Tibial artery (tissue), 4 donors: ENCODE results near the gene TMTC2.
"Not testable (repeated sequence)": the region's sequence is repeated elsewhere in the genome, so short reads cannot be mapped to it uniquely, and the experiment has no call there.

Experiments
- DNase-seq, 2 donors: peaks; one replicate each; pipeline ENCODE4 v3.0.0-alpha.2; 2019
- H3K27ac ChIP-seq, 2 donors: fragments of 200-600 bp; sonication (generic) in 1 of 2; 1 replicate in 1 of 2; 2 replicates in 1 of 2; pipeline ENCODE4 v1.5.1; 2018 to 2019; ENCODE audit warnings: mild to moderate bottlenecking in 1 of 2
- H3K27me3 ChIP-seq, 2 donors: fragments of 200-600 bp; sonication (generic) in 1 of 2; one replicate each; pipeline versions ENCODE4 v1.5.1 to v1.6.0; 2016 to 2019
- H3K36me3 ChIP-seq, 3 donors: fragments of 200-600 bp; sonication (generic) in 2 of 3; one replicate each; pipeline ENCODE4 v1.5.1; 2016 to 2019; ENCODE audit warnings: mild to moderate bottlenecking in 2 of 3
- H3K4me1 ChIP-seq, 4 donors: fragments of 200-600 bp; sonication (generic) in 2 of 4; 1 replicate in 3 of 4; 2 replicates in 1 of 4; pipeline ENCODE4 v1.5.1; 2016 to 2019
- H3K4me3 ChIP-seq, 2 donors: fragments of 200-600 bp; sonication (generic) in 1 of 2; 1 replicate in 1 of 2; 2 replicates in 1 of 2; pipeline ENCODE4 v1.5.1; 2018 to 2019; ENCODE audit warnings: mild to moderate bottlenecking in 2 of 2
- H3K9me3 ChIP-seq, 3 donors: fragments of 200-600 bp; sonication (generic) in 1 of 3; one replicate each; pipeline ENCODE4 v1.5.1; 2016 to 2019
- CTCF ChIP-seq, 2 experiments: fragments of 200-600 bp in 1 of 2; fragments of 450-650 bp in 1 of 2; IDR thresholded peaks; one replicate each; pipeline ENCODE4 v1.5.1; 2017 to 2019; ENCODE audit warnings: antibody characterized with exemption in 2 of 2, mild to moderate bottlenecking in 1 of 2, moderate library complexity in 1 of 2
- intact Hi-C: fragments of 100-400 bp; cut with DNase I; formaldehyde crosslinking; loops from one replicate; pipeline ENCODE4 v1.15.0; 2023; ENCODE audit warnings: low total_unique reads

Gene TMTC2

GRCh38 chr12:82758749-82759330, 72.1 kb downstream of the TMTC2 start:
- no peak for DNase-seq
- intact Hi-C loops: no loop called here

GRCh38 chr12:82760423-82760822, 73.7 kb downstream of the TMTC2 start:
- no peaks in the 10 kb centered on the region for H3K27me3 ChIP-seq
- H3K27ac ChIP-seq: no peak overlapping the region
- no peaks in the 10 kb centered on the region for H3K9me3 ChIP-seq
- H3K36me3 ChIP-seq: no peaks in the 10 kb centered on the region
- intact Hi-C loops: no loop called here
- no peak overlapping the region for H3K4me3 ChIP-seq
- no peak for TF ChIP-seq CTCF (IDR thresholded peaks at IDR 0.05)
- no peak for DNase-seq
- H3K4me1 ChIP-seq: no peaks in the 10 kb centered on the region

More at GRCh38 chr12:82758749-82759330, 72.1 kb downstream of the TMTC2 start:
- TF ChIP-seq CTCF (IDR thresholded peaks at IDR 0.05): no peak
- Histone ChIP-seq H3K36me3 (no peaks in the 10 kb centered on the region), H3K4me1 (no peaks in the 10 kb centered on the region), H3K27me3 (no peaks in the 10 kb centered on the region), H3K4me3 (no peak overlapping the region), H3K9me3 (no peaks in the 10 kb centered on the region), H3K27ac (no peak overlapping the region)

GRCh38 chr12:82765206-82765605, 78.5 kb downstream of the TMTC2 start:
- H3K36me3 ChIP-seq, H3K4me3 ChIP-seq, H3K4me1 ChIP-seq, DNase-seq, H3K27ac ChIP-seq, H3K27me3 ChIP-seq, H3K9me3 ChIP-seq, intact Hi-C loops: not testable (repeated sequence)

- no peak for DNase-seq
- no peaks in the 10 kb centered on the region for H3K4me1 ChIP-seq
- H3K36me3 ChIP-seq: no peaks in the 10 kb centered on the region
- intact Hi-C loops: no loop called here
- H3K9me3 ChIP-seq: no peaks in the 10 kb centered on the region
- H3K27ac ChIP-seq: no peak overlapping the region
- H3K4me3 ChIP-seq: no peak overlapping the region
- TF ChIP-seq CTCF (IDR thresholded peaks at IDR 0.05): no peak
- no peaks in the 10 kb centered on the region for H3K27me3 ChIP-seq
Measured at GRCh38 chr12:82765971-82766705, 79.4 kb downstream of the TMTC2 start.

GRCh38 chr12:82774666-82775065, 88.0 kb downstream of the TMTC2 start:
- Histone ChIP-seq H3K36me3 (no peaks in the 10 kb centered on the region), H3K9me3 (no peaks in the 10 kb centered on the region), H3K27ac (no peak overlapping the region), H3K4me1 (no peaks in the 10 kb centered on the region), H3K4me3 (no peak overlapping the region), H3K27me3 (no peaks in the 10 kb centered on the region)
- intact Hi-C loops: no loop called here
- no peak for DNase-seq
- no peak for TF ChIP-seq CTCF (IDR thresholded peaks at IDR 0.05)

- H3K4me3 ChIP-seq: no peak overlapping the region
- H3K27me3 ChIP-seq: no peaks in the 10 kb centered on the region
- no peaks in the 10 kb centered on the region for H3K36me3 ChIP-seq
- no peaks in the 10 kb centered on the region for H3K4me1 ChIP-seq
- TF ChIP-seq CTCF (IDR thresholded peaks at IDR 0.05): no peak
- intact Hi-C loops: no loop called here
- DNase-seq: no peak
- no peaks in the 10 kb centered on the region for H3K9me3 ChIP-seq
- no peak overlapping the region for H3K27ac ChIP-seq
Measured at GRCh38 chr12:82780517-82780916, 93.8 kb downstream of the TMTC2 start.
